HG03520 (cell line): ENCODE data around the gene SFSWAP.

Experiments
- ATAC-seq: cut with Tn5 transposase; IDR thresholded peaks from one replicate; pipeline ENCODE4 v1.9.1; 2021; ENCODE audit warnings: mild to moderate bottlenecking, moderate library complexity; ENCODE audit not compliant: unreplicated experiment

SFSWAP gene

GRCh38 chr12:131784909-131785762 is 74.2 kb downstream of the SFSWAP start:
- ATAC-seq: no peak

- no peak for ATAC-seq
Observed at GRCh38 chr12:131785763-131786330, 75.0 kb downstream of the SFSWAP start.

GRCh38 chr12:131786331-131786730 is 75.4 kb downstream of the SFSWAP start:
- ATAC-seq: no peak

GRCh38 chr12:131787143-131787660 is 76.3 kb downstream of the SFSWAP start:
- ATAC-seq: no peak

- no peak for ATAC-seq
Observed at GRCh38 chr12:131788070-131788469, 77.2 kb downstream of the SFSWAP start.

- no peak for ATAC-seq
Observed at GRCh38 chr12:131789638-131790037, 78.7 kb downstream of the SFSWAP start.

- no peak for ATAC-seq
Observed at GRCh38 chr12:131793243-131794022, 82.5 kb downstream of the SFSWAP start.

GRCh38 chr12:131794061-131794460 is 83.2 kb downstream of the SFSWAP start:
- ATAC-seq: no peak

GRCh38 chr12:131794573-131794972 is 83.7 kb downstream of the SFSWAP start:
- ATAC-seq: no peak

- ATAC-seq: no peak
Observed at GRCh38 chr12:131795064-131795463, 84.2 kb downstream of the SFSWAP start.

GRCh38 chr12:131795690-131796410 is 85.0 kb downstream of the SFSWAP start:
- no peak for ATAC-seq

GRCh38 chr12:131796411-131796736 is 85.5 kb downstream of the SFSWAP start:
- ATAC-seq: no peak

GRCh38 chr12:131796754-131797587 is 86.1 kb downstream of the SFSWAP start:
- no peak for ATAC-seq

GRCh38 chr12:131797588-131797934 is 86.7 kb downstream of the SFSWAP start:
- ATAC-seq: no peak

- no peak for ATAC-seq
Observed at GRCh38 chr12:131799195-131799594, 88.3 kb downstream of the SFSWAP start.

GRCh38 chr12:131799828-131800593 is 89.1 kb downstream of the SFSWAP start:
- no peak for ATAC-seq

GRCh38 chr12:131800594-131801135 is 89.8 kb downstream of the SFSWAP start:
- no peak for ATAC-seq

- no peak for ATAC-seq
Observed at GRCh38 chr12:131801254-131801866, 90.5 kb downstream of the SFSWAP start.
